HEK293T (cell line): ENCODE results near the gene SYCP1.
"Not testable (repeated sequence)": the region's sequence is repeated elsewhere in the genome, so short reads cannot be mapped to it uniquely, and the experiment has no call there.

Experiments
- CTCF ChIA-PET: fragments of 350-600 bp; formaldehyde crosslinking; extraction: SDS; loops from one replicate; lab custom pipeline; 2021; ENCODE audit warnings: antibody characterized with exemption, inconsistent platforms; lab: Yijun Ruan, JAX
- POLR2A ChIA-PET: fragments of 350-600 bp; formaldehyde crosslinking; extraction: SDS; loops from one replicate; lab custom pipeline; 2020; ENCODE audit warnings: antibody characterized with exemption, inconsistent platforms; lab: Yijun Ruan, JAX
- DNase-seq: peaks from one replicate; pipeline ENCODE4 v3.0.0; 2012; ENCODE audit warnings: mixed read lengths; ENCODE audit errors: extremely low spot score
- ARNT ChIP-seq: fragments of 450-650 bp; IDR thresholded peaks from 2 replicates; pipeline ENCODE4 v1.6.1; 2017; ENCODE audit warnings: mild to moderate bottlenecking
- BHLHE40 ChIP-seq: fragments of 450-650 bp; IDR thresholded peaks from 2 replicates; pipeline ENCODE4 v1.6.1; 2016; ENCODE audit warnings: mild to moderate bottlenecking, moderate library complexity, borderline replicate concordance
- CTBP1 ChIP-seq: fragments of 450-650 bp; IDR thresholded peaks from 2 replicates; pipeline ENCODE4 v1.6.1; 2016; ENCODE audit warnings: borderline replicate concordance
- ELF4 ChIP-seq: fragments of 450-650 bp; IDR thresholded peaks from 2 replicates; pipeline ENCODE4 v1.6.1; 2017; ENCODE audit warnings: antibody characterized with exemption
- FOXA1 ChIP-seq: fragments of 450-650 bp; IDR thresholded peaks from 2 replicates; pipeline ENCODE4 v1.6.1; 2016; ENCODE audit warnings: mild to moderate bottlenecking
- FOXK2 ChIP-seq: fragments of 450-650 bp; IDR thresholded peaks from 2 replicates; pipeline ENCODE4 v1.6.1; 2016; ENCODE audit warnings: mild to moderate bottlenecking
- FOXM1 ChIP-seq: fragments of 450-650 bp; IDR thresholded peaks from 2 replicates; pipeline ENCODE4 v1.6.1; 2017; ENCODE audit warnings: mild to moderate bottlenecking, borderline replicate concordance
- HDGF ChIP-seq: fragments of 450-650 bp; IDR thresholded peaks from 2 replicates; pipeline ENCODE4 v1.6.1; 2017; ENCODE audit warnings: antibody characterized with exemption, borderline replicate concordance
- L3MBTL2 ChIP-seq: fragments of 450-650 bp; conservative IDR thresholded peaks from 2 replicates; pipeline ENCODE4 v1.6.1; 2016; ENCODE audit warnings: mild to moderate bottlenecking
- LEF1 ChIP-seq: fragments of 450-650 bp; IDR thresholded peaks from 2 replicates; pipeline ENCODE4 v1.6.1; 2017; ENCODE audit warnings: mild to moderate bottlenecking, borderline replicate concordance
- NFRKB ChIP-seq: fragments of 450-650 bp; IDR thresholded peaks from 2 replicates; pipeline ENCODE4 v1.6.1; 2016; ENCODE audit warnings: mild to moderate bottlenecking, moderate library complexity
- PKNOX1 ChIP-seq: fragments of 450-650 bp; IDR thresholded peaks from 2 replicates; pipeline ENCODE4 v1.6.1; 2016
- SP1 ChIP-seq: fragments of 450-650 bp; IDR thresholded peaks from 2 replicates; pipeline ENCODE4 v1.6.1; 2017
- SUZ12 ChIP-seq: fragments of 450-650 bp; IDR thresholded peaks from 2 replicates; pipeline ENCODE4 v1.6.1; 2016; ENCODE audit warnings: mild to moderate bottlenecking
- TARDBP ChIP-seq: fragments of 450-650 bp; IDR thresholded peaks from 2 replicates; pipeline ENCODE4 v1.6.1; 2016
- ZNF384 ChIP-seq: fragments of 450-650 bp; IDR thresholded peaks from 2 replicates; pipeline ENCODE4 v1.6.1; 2016

The SYCP1 gene

GRCh38 chr1:114997510-114998289 lies 143.0 kb downstream of the SYCP1 start:
- no peak for DNase-seq
- ChIA-PET POLR2A (no interaction called here), CTCF (interaction anchor here (0.8 kb wide), 1 partner anchor 11 kb away, joined by 3 read pairs; no protein-coding TSS in a partner anchor)
- TF ChIP-seq FOXM1 (no peak), FOXK2 (no peak), BHLHE40 (no peak), SUZ12 (no peak), ARNT (no peak), TARDBP (no peak), L3MBTL2 (no peak), CTBP1 (no peak), ELF4 (no peak), NFRKB (no peak), ZNF384 (no peak), PKNOX1 (no peak), SP1 (no peak)

GRCh38 chr1:115006191-115006590 lies 151.5 kb downstream of the SYCP1 start:
- POLR2A ChIA-PET: no interaction called here
- TF ChIP-seq TARDBP: no peak
- no peak for TF ChIP-seq HDGF
- TF ChIP-seq ELF4: no peak
- TF ChIP-seq CTBP1: no peak
- no peak for TF ChIP-seq PKNOX1
- TF ChIP-seq FOXA1: no peak
- TF ChIP-seq SUZ12: no peak
- TF ChIP-seq NFRKB: no peak
- no peak for TF ChIP-seq LEF1
- no peak for TF ChIP-seq BHLHE40
- TF ChIP-seq ZNF384: no peak
- TF ChIP-seq L3MBTL2: no peak
- no peak for TF ChIP-seq FOXM1
- no peak for TF ChIP-seq ARNT
- TF ChIP-seq FOXK2: no peak
- TF ChIP-seq SP1: no peak
- CTCF ChIA-PET: no interaction called here
- DNase-seq: no peak

GRCh38 chr1:115012006-115012405 lies 157.3 kb downstream of the SYCP1 start:
- no peak for TF ChIP-seq FOXK2
- no peak for TF ChIP-seq PKNOX1
- no peak for TF ChIP-seq CTBP1
- TF ChIP-seq BHLHE40: no peak
- TF ChIP-seq NFRKB: no peak
- POLR2A ChIA-PET: no interaction called here
- no peak for DNase-seq
- CTCF ChIA-PET: no interaction called here

GRCh38 chr1:115012434-115012833 lies 157.8 kb downstream of the SYCP1 start:
- CTCF ChIA-PET: no interaction called here

GRCh38 chr1:115013792-115014191 lies 159.1 kb downstream of the SYCP1 start:
- no peak for DNase-seq
- CTCF ChIA-PET: no interaction called here
- TF ChIP-seq NFRKB (no peak), BHLHE40 (no peak), SUZ12 (no peak), ARNT (no peak), ELF4 (no peak), FOXA1 (no peak), FOXK2 (no peak), CTBP1 (no peak), TARDBP (no peak), FOXM1 (no peak), ZNF384 (no peak), PKNOX1 (no peak), L3MBTL2 (no peak), HDGF (no peak), LEF1 (no peak), SP1 (no peak)
- POLR2A ChIA-PET: no interaction called here

More at GRCh38 chr1:115012434-115012833, 157.8 kb downstream of the SYCP1 start:
- TF ChIP-seq LEF1: no peak
- TF ChIP-seq FOXM1: no peak
- TF ChIP-seq TARDBP: no peak
- TF ChIP-seq FOXK2: no peak
- no peak for TF ChIP-seq ZNF384
- no peak for TF ChIP-seq CTBP1
- no peak for TF ChIP-seq ELF4
- TF ChIP-seq BHLHE40: no peak
- POLR2A ChIA-PET: no interaction called here
- DNase-seq: no peak

- CTCF ChIA-PET, POLR2A ChIA-PET, DNase-seq: not testable (repeated sequence)
Observed at GRCh38 chr1:115019549-115019948, 164.9 kb downstream of the SYCP1 start.
